Natural killer cell (primary cell): ENCODE results near the gene USH2A. TPM values are rescaled to one million over a fixed set of nuclear protein-coding genes. Genes with fewer than 3 reads are reported as not detected.

Experiments used
- ATAC-seq, 3 donors: fragments of 150-1000 bp in 2 of 3; fragments of 200-7000 bp in 1 of 3; cut with Tn5 transposase; 1 replicate in 1 of 3; 2 replicates in 2 of 3; pipeline ENCODE4 v1.10.0; 2021; ENCODE audit warnings: mild to moderate bottlenecking in 2 of 3, moderate library complexity in 2 of 3
- DNase-seq, 2 donors: peaks; one replicate each; pipeline versions ENCODE4 v3.0.0 to v3.0.0-alpha.2; 2013 to 2021; ENCODE audit warnings: mixed read lengths in 1 of 2
- H3K27ac ChIP-seq: one replicate; pipeline ENCODE4 v1.5.1; 2013; ENCODE audit warnings: mild to moderate bottlenecking, low read length
- H3K27me3 ChIP-seq: one replicate; pipeline ENCODE4 v1.6.1; 2013; ENCODE audit warnings: low read length; ENCODE audit not compliant: control insufficient read depth, insufficient read depth
- H3K36me3 ChIP-seq: one replicate; pipeline ENCODE4 v1.6.1; 2013; ENCODE audit warnings: low read length; ENCODE audit not compliant: control insufficient read depth, insufficient read depth
- H3K4me1 ChIP-seq: one replicate; pipeline ENCODE4 v1.6.1; 2013; ENCODE audit warnings: low read length; ENCODE audit not compliant: control insufficient read depth, insufficient read depth
- H3K4me3 ChIP-seq: one replicate; pipeline ENCODE4 v1.5.1; 2013; ENCODE audit warnings: low read length
- H3K9me3 ChIP-seq: one replicate; pipeline ENCODE4 v1.6.1; 2013; ENCODE audit warnings: low read length; ENCODE audit not compliant: control insufficient read depth, insufficient read depth
- H3K27ac Mint-ChIP-seq, 2 donors: one replicate each; pipeline ENCODE4 v1.8.0; 2022; ENCODE audit warnings: mild to moderate bottlenecking in 2 of 2, mixed read lengths in 2 of 2, moderate library complexity in 1 of 2
- H3K27me3 Mint-ChIP-seq, 2 donors: one replicate each; pipeline ENCODE4 v1.8.0; 2022; ENCODE audit warnings: low read depth in 2 of 2, mixed read lengths in 2 of 2
- H3K36me3 Mint-ChIP-seq: one replicate; pipeline ENCODE4 v1.8.0; 2022; ENCODE audit warnings: mixed read lengths
- H3K4me1 Mint-ChIP-seq, 2 donors: one replicate each; pipeline ENCODE4 v1.8.0; 2022; ENCODE audit warnings: mixed read lengths in 2 of 2
- H3K4me3 Mint-ChIP-seq: one replicate; pipeline ENCODE4 v1.8.0; 2022; ENCODE audit warnings: mild to moderate bottlenecking, moderate library complexity, mixed read lengths
- H3K9me3 Mint-ChIP-seq, 2 donors: one replicate each; pipeline ENCODE4 v1.8.0; 2022; ENCODE audit warnings: mixed read lengths in 2 of 2
- WGBS: methylation state at CpG from one replicate; pipeline ENCODE4 v1.1.7; 2013; ENCODE audit warnings: missing lambda C conversion rate; ENCODE audit not compliant: insufficient coverage; 5-methylcytosine and 5-hydroxymethylcytosine counted together
- intact Hi-C: fragments of 100-400 bp; cut with micrococcal nuclease; formaldehyde crosslinking; loops from one replicate; pipeline ENCODE4 v1.14.2; 2022
- total RNA-seq, 4 donors: library from RNA; stranded (reverse); fragments of 120-200 nt in 1 of 4; gene quantifications; one replicate each; pipeline versions ENCODE4 v1.2.3 to v1.2.4, GENCODE V29; 2013 to 2022
- TF ChIP-seq, protein P1 (sequence below): fragments of 200-600 bp; IDR thresholded peaks from one replicate; pipeline ENCODE4 v1.8.0; 2022; ENCODE audit warnings: antibody characterized with exemption

The USH2A gene
- total RNA-seq, 3 donors from 2014 or later (not counting 1 experiment from before 2014, with no cell fraction given): not detected

DNA sequence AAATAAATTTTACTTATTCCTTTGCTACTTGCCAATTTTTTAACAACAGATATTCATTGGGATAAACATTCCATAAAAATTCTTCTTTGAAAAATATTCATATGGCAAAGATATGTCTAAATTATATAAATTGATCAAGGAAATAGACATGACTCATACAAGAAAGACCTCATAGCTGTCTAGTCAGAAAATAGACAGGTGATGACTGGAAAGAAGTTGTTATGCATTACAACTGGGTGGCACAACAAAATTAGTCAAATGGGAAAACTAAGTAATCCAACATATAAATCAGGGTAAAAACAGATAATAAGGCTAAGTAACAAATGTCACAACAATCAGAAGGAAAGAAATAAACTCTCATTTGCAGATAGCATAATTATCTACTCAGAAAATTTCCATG is 92.0 kb downstream of the USH2A start:
- no peaks in the 10 kb centered on the region for H3K27me3 ChIP-seq
- no peaks in the 10 kb centered on the region for H3K27me3 Mint-ChIP-seq
- H3K9me3 ChIP-seq: no peaks in the 10 kb centered on the region
- no peak overlapping the region for H3K4me3 Mint-ChIP-seq
- intact Hi-C loops: no loop called here
- H3K36me3 ChIP-seq: no peaks in the 10 kb centered on the region
- ATAC-seq (no peak), DNase-seq (no peak)
- no peak overlapping the region for H3K27ac Mint-ChIP-seq
- H3K36me3 Mint-ChIP-seq: no peaks in the 10 kb centered on the region
- peaks cover 15 to 21% of the 10 kb centered on the region in 2 donors for H3K9me3 Mint-ChIP-seq
- H3K4me1 ChIP-seq: no peaks in the 10 kb centered on the region
- H3K27ac ChIP-seq: no peak overlapping the region
- TF ChIP-seq, protein P1, sequence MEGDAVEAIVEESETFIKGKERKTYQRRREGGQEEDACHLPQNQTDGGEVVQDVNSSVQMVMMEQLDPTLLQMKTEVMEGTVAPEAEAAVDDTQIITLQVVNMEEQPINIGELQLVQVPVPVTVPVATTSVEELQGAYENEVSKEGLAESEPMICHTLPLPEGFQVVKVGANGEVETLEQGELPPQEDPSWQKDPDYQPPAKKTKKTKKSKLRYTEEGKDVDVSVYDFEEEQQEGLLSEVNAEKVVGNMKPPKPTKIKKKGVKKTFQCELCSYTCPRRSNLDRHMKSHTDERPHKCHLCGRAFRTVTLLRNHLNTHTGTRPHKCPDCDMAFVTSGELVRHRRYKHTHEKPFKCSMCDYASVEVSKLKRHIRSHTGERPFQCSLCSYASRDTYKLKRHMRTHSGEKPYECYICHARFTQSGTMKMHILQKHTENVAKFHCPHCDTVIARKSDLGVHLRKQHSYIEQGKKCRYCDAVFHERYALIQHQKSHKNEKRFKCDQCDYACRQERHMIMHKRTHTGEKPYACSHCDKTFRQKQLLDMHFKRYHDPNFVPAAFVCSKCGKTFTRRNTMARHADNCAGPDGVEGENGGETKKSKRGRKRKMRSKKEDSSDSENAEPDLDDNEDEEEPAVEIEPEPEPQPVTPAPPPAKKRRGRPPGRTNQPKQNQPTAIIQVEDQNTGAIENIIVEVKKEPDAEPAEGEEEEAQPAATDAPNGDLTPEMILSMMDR: no peak
- H3K4me3 ChIP-seq: no peak overlapping the region
- H3K4me1 Mint-ChIP-seq: no peaks in the 10 kb centered on the region

DNA sequence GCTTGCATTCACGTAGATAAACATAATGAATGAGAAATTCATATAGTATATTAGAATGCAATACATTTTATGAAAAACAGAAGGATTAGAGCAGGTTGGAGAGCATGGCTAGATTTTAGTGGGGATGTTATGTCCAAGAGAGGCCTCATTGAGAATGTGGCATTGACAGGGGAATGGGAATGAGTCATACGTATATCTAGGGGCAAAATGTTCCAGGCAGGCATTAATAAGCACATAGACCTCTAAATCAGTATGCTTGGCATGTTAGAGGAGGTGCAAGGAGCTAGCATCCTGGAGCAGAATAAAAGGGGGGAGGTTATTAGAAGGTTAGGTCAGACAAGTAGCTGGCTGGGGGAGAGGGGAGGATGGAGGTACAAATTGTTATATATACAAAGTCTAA is 93.0 kb downstream of the USH2A start:
- Histone ChIP-seq H3K4me3 (no peak overlapping the region), H3K4me1 (no peaks in the 10 kb centered on the region), H3K27me3 (no peaks in the 10 kb centered on the region), H3K27ac (no peak overlapping the region), H3K36me3 (no peaks in the 10 kb centered on the region), H3K9me3 (no peaks in the 10 kb centered on the region)
- WGBS: 92% methylated on average over 1 of the region's 2 CpGs
- Mint-ChIP-seq H3K36me3 (no peaks in the 10 kb centered on the region), H3K4me1 (no peaks in the 10 kb centered on the region), H3K4me3 (no peak overlapping the region), H3K27ac (no peak overlapping the region), H3K9me3 (peaks cover 15 to 21% of the 10 kb centered on the region in 2 donors), H3K27me3 (no peaks in the 10 kb centered on the region)
- ATAC-seq (no peak), DNase-seq (no peak)
- intact Hi-C loops: no loop called here
- TF ChIP-seq, protein P1: no peak

DNA sequence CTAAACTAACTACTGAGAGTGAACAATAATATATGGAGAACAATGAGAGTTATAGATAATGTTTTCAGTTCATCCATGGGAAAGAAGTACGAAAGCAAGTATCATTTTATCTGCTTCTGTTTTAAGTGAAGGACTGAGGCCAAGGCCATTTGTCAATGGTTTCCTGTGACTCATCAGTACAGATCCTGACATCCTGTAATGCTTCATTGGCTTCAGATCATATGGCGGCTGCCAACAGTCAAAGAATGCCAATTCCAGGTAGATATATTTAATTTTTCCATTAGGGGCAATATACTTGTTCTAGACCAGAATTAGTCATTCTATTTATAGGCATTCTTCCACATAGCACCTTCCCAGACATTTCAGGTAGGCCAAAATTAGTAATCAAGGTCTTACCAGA is 97.3 kb downstream of the USH2A start:
- Histone ChIP-seq H3K27ac (no peak overlapping the region), H3K9me3 (no peaks in the 10 kb centered on the region), H3K27me3 (no peaks in the 10 kb centered on the region), H3K4me3 (no peak overlapping the region), H3K36me3 (no peaks in the 10 kb centered on the region), H3K4me1 (no peaks in the 10 kb centered on the region)
- ATAC-seq: no peak
- TF ChIP-seq, protein P1: no peak
- Mint-ChIP-seq H3K4me3 (no peak overlapping the region), H3K27ac (no peak overlapping the region), H3K4me1 (no peaks in the 10 kb centered on the region), H3K27me3 (no peaks in the 10 kb centered on the region), H3K9me3 (peaks cover 8 to 11% of the 10 kb centered on the region in 2 donors), H3K36me3 (no peaks in the 10 kb centered on the region)
- no peak for DNase-seq
- 88% methylated on average over 2 of the region's 2 CpGs for WGBS
- intact Hi-C loops: no loop called here

DNA sequence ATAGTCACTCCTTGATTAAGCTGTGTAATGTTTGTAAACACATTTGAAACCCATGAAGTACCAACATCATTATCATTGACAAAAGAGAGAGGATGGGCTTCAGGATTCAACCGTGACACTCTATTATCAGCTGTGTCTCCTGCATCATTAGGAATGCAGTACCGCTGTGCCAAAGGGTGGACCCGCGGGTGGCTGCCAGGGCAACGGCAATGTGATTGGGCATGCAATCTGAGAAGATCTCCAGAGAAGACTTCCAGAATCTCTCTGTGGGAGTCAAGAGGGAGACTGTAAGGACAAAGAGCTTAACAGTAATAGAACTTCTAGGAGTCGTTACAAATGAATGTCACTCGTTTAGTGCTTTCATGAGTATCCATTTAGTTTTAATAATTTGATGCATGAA is 97.9 kb downstream of the USH2A start:
- Mint-ChIP-seq H3K27ac (no peak overlapping the region), H3K9me3 (peaks cover 6 to 8% of the 10 kb centered on the region in 2 donors), H3K4me3 (no peak overlapping the region), H3K36me3 (no peaks in the 10 kb centered on the region), H3K27me3 (no peaks in the 10 kb centered on the region), H3K4me1 (no peaks in the 10 kb centered on the region)
- TF ChIP-seq, protein P1: no peak
- H3K4me3 ChIP-seq: no peak overlapping the region
- no peaks in the 10 kb centered on the region for H3K36me3 ChIP-seq
- no peaks in the 10 kb centered on the region for H3K9me3 ChIP-seq
- ATAC-seq (no peak), DNase-seq (no peak)
- no peak overlapping the region for H3K27ac ChIP-seq
- H3K4me1 ChIP-seq: no peaks in the 10 kb centered on the region
- no peaks in the 10 kb centered on the region for H3K27me3 ChIP-seq
- intact Hi-C loops: no loop called here
- 92% methylated on average over 5 of the region's 7 CpGs for WGBS
